Ovary (tissue), 3 donors: ENCODE measurements around the gene ST7L.

Experiments
- EP300 ChIP-seq: sonication (generic); formaldehyde crosslinking; IDR thresholded peaks from one replicate; pipeline ENCODE4 v1.6.1; 2017; ENCODE audit warnings: antibody characterized with exemption
- POLR2A ChIP-seq: fragments of 450-650 bp; IDR thresholded peaks from one replicate; pipeline ENCODE4 v1.6.1; 2017; ENCODE audit warnings: antibody characterized with exemption, mild to moderate bottlenecking, moderate library complexity
- TF ChIP-seq, protein P1 (sequence below), 3 donors: fragments of 450-650 bp in 2 of 3; fragments of 200-600 bp in 1 of 3; IDR thresholded peaks; one replicate each; pipeline versions ENCODE4 v1.5.1 to v1.8.0; 2016 to 2022; ENCODE audit warnings: antibody characterized with exemption in 3 of 3, mild to moderate bottlenecking in 1 of 3
- donor health status: DM: no; HTN: no; CAD: no.

DNA sequence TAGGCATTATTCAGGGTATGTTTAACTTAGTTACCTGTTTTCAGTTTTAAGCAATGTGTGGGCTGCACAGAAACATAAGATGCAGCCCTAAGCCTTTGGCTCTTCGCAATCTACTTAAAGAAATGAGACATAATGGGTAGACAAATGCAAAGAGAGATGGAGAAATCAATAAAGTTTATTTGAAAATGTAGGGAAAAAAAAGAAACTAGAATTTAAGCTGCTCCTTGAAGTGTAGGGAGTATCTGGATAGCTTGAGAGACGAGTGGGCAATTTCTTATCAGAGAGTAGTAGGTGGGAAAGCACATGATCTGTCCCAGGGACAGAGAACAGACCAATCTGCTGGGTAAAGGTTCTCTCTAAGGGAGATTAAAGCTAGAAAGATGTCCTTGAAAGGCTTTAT lies 101.3 kb downstream of the ST7L start:
- TF ChIP-seq POLR2A (no peak), EP300 (no peak)
- TF ChIP-seq, protein P1, sequence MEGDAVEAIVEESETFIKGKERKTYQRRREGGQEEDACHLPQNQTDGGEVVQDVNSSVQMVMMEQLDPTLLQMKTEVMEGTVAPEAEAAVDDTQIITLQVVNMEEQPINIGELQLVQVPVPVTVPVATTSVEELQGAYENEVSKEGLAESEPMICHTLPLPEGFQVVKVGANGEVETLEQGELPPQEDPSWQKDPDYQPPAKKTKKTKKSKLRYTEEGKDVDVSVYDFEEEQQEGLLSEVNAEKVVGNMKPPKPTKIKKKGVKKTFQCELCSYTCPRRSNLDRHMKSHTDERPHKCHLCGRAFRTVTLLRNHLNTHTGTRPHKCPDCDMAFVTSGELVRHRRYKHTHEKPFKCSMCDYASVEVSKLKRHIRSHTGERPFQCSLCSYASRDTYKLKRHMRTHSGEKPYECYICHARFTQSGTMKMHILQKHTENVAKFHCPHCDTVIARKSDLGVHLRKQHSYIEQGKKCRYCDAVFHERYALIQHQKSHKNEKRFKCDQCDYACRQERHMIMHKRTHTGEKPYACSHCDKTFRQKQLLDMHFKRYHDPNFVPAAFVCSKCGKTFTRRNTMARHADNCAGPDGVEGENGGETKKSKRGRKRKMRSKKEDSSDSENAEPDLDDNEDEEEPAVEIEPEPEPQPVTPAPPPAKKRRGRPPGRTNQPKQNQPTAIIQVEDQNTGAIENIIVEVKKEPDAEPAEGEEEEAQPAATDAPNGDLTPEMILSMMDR (IDR thresholded peaks at IDR 0.05), result no peak
